ENCODE measurements around the gene RNF19B. TPM values are rescaled to one million over a fixed set of nuclear protein-coding genes. Genes with fewer than 3 reads are reported as not detected.

Gene RNF19B
- polyA plus RNA-seq, 2 of the 4 experiments (the other 2 are of a cell fraction), result 9.9 to 22.6 TPM

DNA sequence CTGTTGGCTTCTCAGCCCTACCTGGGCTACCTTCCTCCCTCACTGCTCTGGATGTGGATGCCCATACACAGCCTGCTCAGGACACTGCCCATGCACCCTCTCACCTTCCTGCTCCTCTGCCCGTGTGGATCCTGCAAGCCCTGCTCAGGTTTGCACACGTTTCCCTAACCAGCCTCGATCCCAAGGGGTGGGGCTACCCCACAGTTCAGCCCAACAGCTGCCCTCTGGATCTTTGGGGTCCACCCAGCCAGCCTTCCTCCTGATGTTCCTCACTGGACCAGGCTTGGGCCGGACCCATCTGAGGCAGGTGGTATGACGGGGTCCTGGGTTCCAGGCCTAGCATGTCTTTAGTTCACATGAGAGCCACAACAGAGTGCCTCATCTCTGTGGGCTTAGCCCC is 68.2 kb downstream of the RNF19B start:
- Histone ChIP-seq H3K27ac (no peak overlapping the region), H3K4me2 (no peak overlapping the region), H3K4me1 (0 out of 3 replicates have a peak, but pooled peaks cover 3% of the 10 kb centered on the region), H3K4me3 (no peak overlapping the region), H3K9me3 (no peaks in the 10 kb centered on the region)
- CTCF ChIA-PET, result interaction anchor here (1.6 to 4.3 kb wide), 3 partner anchors 9 to 23 kb away, joined by 3 to 30 read pairs (median 5); partner anchors contain the start of gene HPCA
- no peak for TF ChIP-seq MAZ (IDR thresholded peaks at IDR 0.05; ENCODE audit: borderline replicate concordance, low read depth, low read length)
- TF ChIP-seq NFE2L2 (conservative IDR thresholded peaks at IDR 0.05; ENCODE audit: low read length), result no peak
- TF ChIP-seq ZSCAN20 (CRISPR knock-in tag; IDR thresholded peaks at IDR 0.05), result no peak
- TF ChIP-seq, protein P1, sequence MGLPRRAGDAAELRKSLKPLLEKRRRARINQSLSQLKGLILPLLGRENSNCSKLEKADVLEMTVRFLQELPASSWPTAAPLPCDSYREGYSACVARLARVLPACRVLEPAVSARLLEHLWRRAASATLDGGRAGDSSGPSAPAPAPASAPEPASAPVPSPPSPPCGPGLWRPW (IDR thresholded peaks at IDR 0.05), result no peak
- TF ChIP-seq RFX5 (IDR thresholded peaks at IDR 0.05), result no peak
- TF ChIP-seq EHF (CRISPR knock-in tag; IDR thresholded peaks at IDR 0.05), result no peak
- TF ChIP-seq PHF8 (IDR thresholded peaks at IDR 0.05; ENCODE audit: borderline replicate concordance, low read depth), result no peak
- no peak for TF ChIP-seq CHD2 (IDR thresholded peaks at IDR 0.05; ENCODE audit: low read length, partially characterized antibody)
- no peak for TF ChIP-seq FOSL2 (IDR thresholded peaks at IDR 0.05)
- no peak for TF ChIP-seq FOSL2 (CRISPR knock-in tag; IDR thresholded peaks at IDR 0.05)
- TF ChIP-seq, protein P2, sequence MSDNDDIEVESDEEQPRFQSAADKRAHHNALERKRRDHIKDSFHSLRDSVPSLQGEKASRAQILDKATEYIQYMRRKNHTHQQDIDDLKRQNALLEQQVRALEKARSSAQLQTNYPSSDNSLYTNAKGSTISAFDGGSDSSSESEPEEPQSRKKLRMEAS (IDR thresholded peaks at IDR 0.05), result no peak
- TF ChIP-seq ZC3H11A (IDR thresholded peaks at IDR 0.05), result no peak
- no peak for TF ChIP-seq RAD21 (conservative IDR thresholded peaks at IDR 0.05 in 1 of 2, IDR thresholded peaks at IDR 0.05 in 1 of 2)
- no peak for TF ChIP-seq KDM1A (IDR thresholded peaks at IDR 0.05; ENCODE audit: low read depth)
- TF ChIP-seq, protein P3, sequence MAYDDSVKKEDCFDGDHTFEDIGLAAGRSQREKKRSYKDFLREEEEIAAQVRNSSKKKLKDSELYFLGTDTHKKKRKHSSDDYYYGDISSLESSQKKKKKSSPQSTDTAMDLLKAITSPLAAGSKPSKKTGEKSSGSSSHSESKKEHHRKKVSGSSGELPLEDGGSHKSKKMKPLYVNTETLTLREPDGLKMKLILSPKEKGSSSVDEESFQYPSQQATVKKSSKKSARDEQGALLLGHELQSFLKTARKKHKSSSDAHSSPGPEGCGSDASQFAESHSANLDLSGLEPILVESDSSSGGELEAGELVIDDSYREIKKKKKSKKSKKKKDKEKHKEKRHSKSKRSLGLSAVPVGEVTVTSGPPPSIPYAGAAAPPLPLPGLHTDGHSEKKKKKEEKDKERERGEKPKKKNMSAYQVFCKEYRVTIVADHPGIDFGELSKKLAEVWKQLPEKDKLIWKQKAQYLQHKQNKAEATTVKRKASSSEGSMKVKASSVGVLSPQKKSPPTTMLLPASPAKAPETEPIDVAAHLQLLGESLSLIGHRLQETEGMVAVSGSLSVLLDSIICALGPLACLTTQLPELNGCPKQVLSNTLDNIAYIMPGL (CRISPR knock-in tag; IDR thresholded peaks at IDR 0.05; ENCODE audit: borderline replicate concordance), result no peak
- no peak for TF ChIP-seq FOXS1 (CRISPR knock-in tag; IDR thresholded peaks at IDR 0.05)
- TF ChIP-seq FOSB (CRISPR knock-in tag; IDR thresholded peaks at IDR 0.05), result no peak
- TF ChIP-seq HOXB13 (CRISPR knock-in tag; IDR thresholded peaks at IDR 0.05; ENCODE audit: low read depth), result no peak
- no peak for TF ChIP-seq TFCP2L1 (CRISPR knock-in tag; IDR thresholded peaks at IDR 0.05)
- TF ChIP-seq HDAC2 (IDR thresholded peaks at IDR 0.05), result no peak
- FAIRE-seq, result no peak
- 74% methylated on average over 3 of the region's 5 CpGs for WGBS (ENCODE audit: missing lambda C conversion rate)
- no peak for ATAC-seq
- POLR2A ChIA-PET, result no interaction called here
- no peak for DNase-seq (ENCODE audit: low read depth in 1 of 2, low spot score in 1 of 2)

DNA sequence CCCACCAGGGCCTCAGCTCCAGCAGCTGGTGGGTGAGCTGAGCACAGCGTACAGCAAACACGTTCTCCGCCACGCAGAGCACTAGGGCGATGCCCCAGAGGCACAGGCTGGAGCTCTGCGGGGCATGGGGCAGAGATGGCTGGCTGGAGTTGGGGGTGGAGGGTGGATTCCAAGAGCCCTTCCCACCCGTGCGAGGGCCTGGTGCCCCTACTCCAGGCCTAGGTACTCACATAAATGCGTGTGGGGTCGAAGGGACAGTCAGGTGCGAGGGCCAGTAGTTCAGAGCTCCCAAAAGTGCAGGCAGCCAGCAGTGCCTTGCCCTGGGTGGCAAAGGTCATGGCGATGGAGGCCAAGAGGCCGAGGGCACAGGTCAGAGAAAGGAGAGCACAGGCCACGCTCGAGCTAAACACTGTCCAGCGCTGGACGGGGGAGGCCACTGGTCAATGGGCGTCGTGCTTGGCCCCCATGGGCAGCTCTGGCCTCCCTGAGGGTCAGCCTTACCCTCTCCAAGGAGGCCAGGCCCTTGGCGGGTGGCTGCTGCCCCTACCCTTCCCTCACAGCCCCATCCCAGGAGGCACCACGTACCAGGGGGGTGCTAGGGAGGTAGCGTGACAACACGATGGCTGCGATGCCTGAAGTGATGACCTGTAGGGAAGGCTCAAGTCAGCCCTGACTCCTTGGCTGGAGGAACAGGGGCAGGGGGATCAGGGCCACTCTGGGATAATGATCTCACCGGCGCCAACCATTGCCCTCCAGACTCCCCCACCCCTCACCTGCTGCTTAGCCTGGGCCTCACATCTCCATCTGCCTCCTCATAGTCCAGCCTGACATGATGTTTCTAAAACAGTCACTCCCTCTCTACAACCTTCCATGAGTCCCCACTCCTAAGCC is 69.0 kb downstream of the RNF19B start:
- no peak overlapping the region for H3K4me3 ChIP-seq
- TF ChIP-seq RCOR1 (IDR thresholded peaks at IDR 0.05; ENCODE audit: low read depth, low read length) (no peak), CHD2 (IDR thresholded peaks at IDR 0.05; ENCODE audit: low read length, partially characterized antibody) (no peak), SMC3 (IDR thresholded peaks at IDR 0.05) (no peak), BHLHE40 (IDR thresholded peaks at IDR 0.05; ENCODE audit: low read depth, low read length) (no peak)
- TF ChIP-seq, protein P2 (IDR thresholded peaks at IDR 0.05), result no peak
- TF ChIP-seq, protein P1 (IDR thresholded peaks at IDR 0.05), result no peak
- FAIRE-seq (no peak), DNase-seq (ENCODE audit: low read depth in 1 of 2, low spot score in 1 of 2) (no peak), ATAC-seq (no peak)
- ChIA-PET CTCF (interaction anchor here (0.8 to 3.8 kb wide), 4 partner anchors 11 to 191 kb away, joined by 3 to 15 read pairs (median 6); no protein-coding TSS in a partner anchor), POLR2A (no interaction called here)
- 0 out of 3 replicates have a peak, but pooled peaks cover 3% of the 10 kb centered on the region for H3K4me1 ChIP-seq
- no peak overlapping the region for H3K27ac ChIP-seq
- no peak overlapping the region for H3K4me2 ChIP-seq
- 93% methylated on average over 17 of the region's 26 CpGs for WGBS (ENCODE audit: missing lambda C conversion rate)
- H3K9me3 ChIP-seq, result no peaks in the 10 kb centered on the region
